Thoracic aorta (tissue), 2 donors: ENCODE data around the gene SLC44A2. TPM values are rescaled to one million over a fixed set of nuclear protein-coding genes. Genes with fewer than 3 reads are reported as not detected.
"Not testable (repeated sequence)": the region's sequence is repeated elsewhere in the genome, so short reads cannot be mapped to it uniquely, and the experiment has no call there.

Experiments
- ATAC-seq: fragments of 150-250 bp; one replicate; pipeline ENCODE4 v1.8.0; 2017; ENCODE audit warnings: low read depth; ENCODE audit not compliant: insufficient number of reproducible peaks, low FRiP score
- DNase-seq: peaks from one replicate; pipeline ENCODE4 v3.0.0-alpha.2; 2020; ENCODE audit warnings: low spot score
- H3K27ac ChIP-seq, 2 donors: fragments of 200-600 bp; sonication (generic); 1 replicate in 1 of 2; 2 replicates in 1 of 2; pipeline ENCODE4 v1.5.1; 2016; ENCODE audit warnings: mild to moderate bottlenecking in 2 of 2, moderate library complexity in 2 of 2
- H3K27me3 ChIP-seq: fragments of 200-600 bp; sonication (generic); replicated peaks from 2 replicates; pipeline ENCODE4 v1.6.0; 2016; ENCODE audit warnings: mild to moderate bottlenecking; ENCODE audit not compliant: insufficient read depth
- H3K36me3 ChIP-seq: fragments of 200-600 bp; sonication (generic); one replicate; pipeline ENCODE4 v1.5.1; 2016
- H3K4me1 ChIP-seq, 2 donors: fragments of 200-600 bp; sonication (generic); 1 replicate in 1 of 2; 2 replicates in 1 of 2; pipeline versions ENCODE4 v1.5.1 to v1.6.0; 2016; ENCODE audit warnings: low read depth in 2 of 2, mild to moderate bottlenecking in 1 of 2; ENCODE audit not compliant: control insufficient read depth in 1 of 2
- H3K4me3 ChIP-seq: fragments of 200-600 bp; sonication (generic); 2 replicates; pipeline ENCODE4 v1.5.1; 2016; ENCODE audit warnings: mild to moderate bottlenecking
- H3K9me3 ChIP-seq: fragments of 200-600 bp; sonication (generic); 2 replicates; pipeline ENCODE4 v1.5.1; 2016
- total RNA-seq, 2 donors: library from RNA; depleted of rRNA; stranded (reverse); fragments of >200 nt; gene quantifications; one replicate each; pipeline versions ENCODE4 v1.1.0 to v1.2.3, GENCODE V29; 2016
- TF ChIP-seq, protein P1 (sequence below): fragments of 200-600 bp; sonication (generic); IDR thresholded peaks from one replicate; pipeline ENCODE4 v1.5.1; 2019; ENCODE audit warnings: antibody characterized with exemption

Gene SLC44A2
- total RNA-seq, 2 donors from 2014 or later, result 105 to 748 TPM

GRCh38 chr19:10670182-10670581 lies 44.8 kb downstream of the SLC44A2 start:
- ATAC-seq, result no peak
- Histone ChIP-seq H3K4me3 (no peak overlapping the region), H3K27me3 (no peaks in the 10 kb centered on the region), H3K27ac (no peak overlapping the region), H3K36me3 (peaks cover 28% of the 10 kb centered on the region), H3K9me3 (no peaks in the 10 kb centered on the region), H3K4me1 (peaks cover 0 to 12% of the 10 kb centered on the region in 2 donors)
- TF ChIP-seq, protein P1, sequence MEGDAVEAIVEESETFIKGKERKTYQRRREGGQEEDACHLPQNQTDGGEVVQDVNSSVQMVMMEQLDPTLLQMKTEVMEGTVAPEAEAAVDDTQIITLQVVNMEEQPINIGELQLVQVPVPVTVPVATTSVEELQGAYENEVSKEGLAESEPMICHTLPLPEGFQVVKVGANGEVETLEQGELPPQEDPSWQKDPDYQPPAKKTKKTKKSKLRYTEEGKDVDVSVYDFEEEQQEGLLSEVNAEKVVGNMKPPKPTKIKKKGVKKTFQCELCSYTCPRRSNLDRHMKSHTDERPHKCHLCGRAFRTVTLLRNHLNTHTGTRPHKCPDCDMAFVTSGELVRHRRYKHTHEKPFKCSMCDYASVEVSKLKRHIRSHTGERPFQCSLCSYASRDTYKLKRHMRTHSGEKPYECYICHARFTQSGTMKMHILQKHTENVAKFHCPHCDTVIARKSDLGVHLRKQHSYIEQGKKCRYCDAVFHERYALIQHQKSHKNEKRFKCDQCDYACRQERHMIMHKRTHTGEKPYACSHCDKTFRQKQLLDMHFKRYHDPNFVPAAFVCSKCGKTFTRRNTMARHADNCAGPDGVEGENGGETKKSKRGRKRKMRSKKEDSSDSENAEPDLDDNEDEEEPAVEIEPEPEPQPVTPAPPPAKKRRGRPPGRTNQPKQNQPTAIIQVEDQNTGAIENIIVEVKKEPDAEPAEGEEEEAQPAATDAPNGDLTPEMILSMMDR, result no peak
- DNase-seq, result no peak

DNA sequence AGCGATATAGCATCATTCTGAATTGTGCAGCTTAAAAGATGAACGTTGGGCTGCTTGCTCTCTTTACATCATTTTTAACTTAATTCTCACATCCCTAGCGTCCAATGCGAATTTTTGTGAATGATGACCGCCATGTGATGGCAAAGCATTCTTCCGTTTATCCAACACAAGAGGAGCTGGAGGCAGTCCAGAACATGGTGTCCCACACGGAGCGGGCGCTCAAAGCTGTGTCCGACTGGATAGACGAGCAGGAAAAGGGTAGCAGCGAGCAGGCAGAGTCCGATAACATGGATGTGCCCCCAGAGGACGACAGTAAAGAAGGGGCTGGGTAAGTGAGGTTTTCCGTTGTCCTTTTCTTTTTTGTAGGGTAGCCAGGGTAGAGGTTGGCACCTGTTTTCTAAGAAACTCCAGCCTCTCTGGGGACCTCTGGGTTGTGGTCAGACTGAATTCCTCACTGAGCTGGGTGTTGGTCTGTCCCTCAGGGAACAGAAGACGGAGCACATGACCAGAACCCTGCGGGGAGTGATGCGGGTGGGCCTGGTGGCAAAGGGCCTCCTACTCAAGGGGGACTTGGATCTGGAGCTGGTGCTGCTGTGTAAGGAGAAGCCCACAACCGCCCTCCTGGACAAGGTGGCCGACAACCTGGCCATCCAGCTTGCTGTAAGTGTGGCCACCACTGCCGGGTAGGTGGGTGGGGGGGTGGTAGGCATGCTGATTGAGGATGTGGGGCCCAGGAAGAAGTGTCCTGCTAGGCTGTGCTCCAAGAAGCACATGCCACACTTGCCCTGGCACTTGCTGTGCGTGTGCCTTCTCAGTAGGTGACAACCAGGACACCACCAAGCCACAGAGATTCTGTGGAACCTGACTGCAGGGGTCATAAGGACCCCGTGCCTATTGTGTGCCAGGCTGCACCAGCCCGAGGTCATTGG lies 45.8 kb downstream of the SLC44A2 start:
- ATAC-seq, result no peak
- Histone ChIP-seq H3K9me3 (no peaks in the 10 kb centered on the region), H3K27me3 (no peaks in the 10 kb centered on the region), H3K27ac (no peak overlapping the region), H3K36me3 (peaks cover 32% of the 10 kb centered on the region), H3K4me3 (no peak overlapping the region), H3K4me1 (peaks cover 0 to 12% of the 10 kb centered on the region in 2 donors)
- TF ChIP-seq, protein P1, result no peak
- no peak for DNase-seq

DNA sequence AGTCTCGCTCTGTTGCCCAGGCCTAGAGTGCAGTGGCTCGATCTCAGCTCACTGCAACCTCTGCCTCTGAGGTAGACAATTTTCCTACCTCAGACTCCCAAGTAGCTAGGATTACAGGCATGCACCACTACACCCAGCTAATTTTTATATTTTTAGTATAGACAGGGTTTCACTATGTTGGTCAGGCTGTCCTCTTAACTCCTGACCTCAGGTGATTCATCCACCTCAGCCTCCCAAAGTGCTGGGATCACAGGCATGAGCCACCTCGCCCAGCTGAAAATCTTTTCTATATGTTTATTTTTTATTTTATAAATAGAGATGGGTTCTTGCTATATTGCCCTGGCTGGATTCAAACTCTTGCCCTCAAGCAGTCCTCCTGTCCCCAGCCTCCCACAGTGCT lies 46.6 kb downstream of the SLC44A2 start:
- not testable (repeated sequence) for H3K4me3 ChIP-seq, H3K27me3 ChIP-seq, ATAC-seq, DNase-seq, H3K9me3 ChIP-seq, H3K27ac ChIP-seq
- peaks cover 0 to 12% of the 10 kb centered on the region in 2 donors for H3K4me1 ChIP-seq
- H3K36me3 ChIP-seq, result peaks cover 34% of the 10 kb centered on the region

GRCh38 chr19:10675214-10675613 lies 49.9 kb downstream of the SLC44A2 start:
- H3K4me1 ChIP-seq, H3K9me3 ChIP-seq, DNase-seq, H3K27ac ChIP-seq, H3K27me3 ChIP-seq, H3K4me3 ChIP-seq, ATAC-seq: not testable (repeated sequence)
- peaks cover 67% of the 10 kb centered on the region for H3K36me3 ChIP-seq

- Histone ChIP-seq H3K27me3 (no peaks in the 10 kb centered on the region), H3K4me3 (no peak overlapping the region), H3K4me1 (no peaks in the 10 kb centered on the region), H3K9me3 (no peaks in the 10 kb centered on the region), H3K36me3 (peaks cover 77% of the 10 kb centered on the region), H3K27ac (no peak overlapping the region)
- DNase-seq (no peak), ATAC-seq (no peak)
- TF ChIP-seq, protein P1, result no peak
These were observed 52.4 kb downstream of the SLC44A2 start for GRCh38 chr19:10677751-10678150.

DNA sequence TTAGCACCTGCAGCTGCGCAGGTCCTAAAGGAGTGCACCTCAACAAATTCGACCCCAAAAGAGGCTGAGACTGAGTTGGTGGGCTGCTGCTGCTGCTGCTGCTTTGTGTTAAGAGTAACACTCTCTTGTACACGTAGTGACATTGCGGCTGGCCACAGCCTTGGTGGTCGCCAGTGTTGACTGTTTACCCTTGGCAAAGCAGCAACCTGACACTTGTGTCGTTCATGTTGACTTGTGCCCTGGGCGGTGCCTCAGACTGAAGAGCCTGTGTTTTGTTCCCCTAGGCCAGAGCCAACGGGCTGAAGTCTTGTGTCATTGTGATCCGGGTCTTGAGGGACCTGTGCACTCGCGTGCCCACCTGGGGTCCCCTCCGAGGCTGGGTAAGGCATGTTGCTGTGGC lies 53.5 kb downstream of the SLC44A2 start:
- Histone ChIP-seq H3K27me3 (no peaks in the 10 kb centered on the region), H3K4me1 (no peaks in the 10 kb centered on the region), H3K27ac (no peak overlapping the region), H3K4me3 (no peak overlapping the region), H3K36me3 (peaks cover 77% of the 10 kb centered on the region), H3K9me3 (no peaks in the 10 kb centered on the region)
- DNase-seq (no peak), ATAC-seq (no peak)
- TF ChIP-seq, protein P1, result no peak
